ENCODE measurements around the gene ATXN7.

ATXN7 gene

DNA sequence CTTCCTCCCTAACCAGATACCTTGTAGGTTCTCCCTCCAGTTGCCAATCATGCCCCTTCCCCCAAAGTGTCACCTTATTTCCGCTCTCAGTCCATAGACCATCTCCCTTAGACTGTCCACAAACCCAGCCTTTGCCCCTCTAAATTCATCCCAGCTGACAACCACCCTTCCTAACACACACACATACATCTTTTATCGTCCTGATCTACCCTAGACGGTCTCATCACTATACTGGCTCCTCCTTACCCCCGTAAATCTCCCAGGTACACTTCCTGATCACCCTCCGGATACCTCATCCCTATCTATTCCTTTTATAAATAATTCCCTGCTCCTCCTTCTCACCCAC lies 890 bp upstream of the ATXN7 start:
- DNase-seq (ENCODE audit: low read depth in 1 of 2, low spot score in 1 of 2) = no peak

DNA sequence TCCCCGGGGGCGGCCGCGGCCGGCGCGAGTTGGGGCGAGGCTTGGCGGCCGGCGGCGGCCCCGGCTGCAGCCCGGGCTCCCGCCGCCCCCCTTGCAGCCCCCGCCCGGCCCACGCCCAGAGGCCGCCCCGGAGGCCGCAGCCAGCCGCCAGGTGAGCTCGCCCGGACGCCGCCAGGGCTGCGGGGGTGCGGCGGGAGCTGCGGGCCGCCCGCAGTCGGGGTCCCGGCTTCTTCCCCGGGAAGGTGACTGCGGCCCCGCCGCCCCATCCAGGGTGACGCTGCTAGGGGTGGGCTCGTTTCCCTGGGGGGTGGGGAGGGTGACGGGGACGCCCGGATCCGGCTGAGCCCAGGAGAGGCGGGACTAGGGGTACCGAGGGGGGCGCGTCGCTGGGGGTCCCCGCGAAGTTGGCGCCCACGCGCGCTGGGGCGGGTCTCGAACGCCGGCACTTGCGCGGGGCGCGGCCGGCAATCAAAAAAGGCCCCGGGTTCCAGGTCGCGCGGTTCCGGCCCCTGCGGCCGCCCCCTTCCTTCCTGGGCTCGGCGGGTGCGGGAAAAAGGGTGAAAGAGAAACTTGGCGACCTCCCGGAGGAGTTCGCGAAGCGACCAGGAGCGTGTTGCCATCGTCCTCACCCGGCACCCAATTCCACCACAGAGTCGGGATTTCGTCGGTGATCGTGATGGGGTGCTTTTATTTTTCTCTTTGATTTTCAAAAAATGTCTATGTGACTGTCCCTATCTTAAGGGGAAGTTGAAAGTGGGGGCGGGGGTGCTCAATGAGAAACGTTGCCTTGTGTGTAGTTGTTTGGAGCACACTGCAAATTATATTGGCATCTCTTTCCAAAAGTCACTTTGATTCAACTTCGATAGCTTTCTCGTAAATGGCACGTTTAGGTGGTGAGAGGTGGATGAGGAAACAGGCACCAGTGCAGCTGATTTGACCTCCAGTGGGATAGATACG lies 619 bp downstream of the ATXN7 start:
- DNase-seq (ENCODE audit: low read depth in 1 of 2, low spot score in 1 of 2) = peak; percentile 5 to 38

- DNase-seq (ENCODE audit: low read depth in 1 of 2, low spot score in 1 of 2) = no peak
These were observed 1.3 kb downstream of the ATXN7 start for GRCh38 chr3:63864965-63865327.

DNA sequence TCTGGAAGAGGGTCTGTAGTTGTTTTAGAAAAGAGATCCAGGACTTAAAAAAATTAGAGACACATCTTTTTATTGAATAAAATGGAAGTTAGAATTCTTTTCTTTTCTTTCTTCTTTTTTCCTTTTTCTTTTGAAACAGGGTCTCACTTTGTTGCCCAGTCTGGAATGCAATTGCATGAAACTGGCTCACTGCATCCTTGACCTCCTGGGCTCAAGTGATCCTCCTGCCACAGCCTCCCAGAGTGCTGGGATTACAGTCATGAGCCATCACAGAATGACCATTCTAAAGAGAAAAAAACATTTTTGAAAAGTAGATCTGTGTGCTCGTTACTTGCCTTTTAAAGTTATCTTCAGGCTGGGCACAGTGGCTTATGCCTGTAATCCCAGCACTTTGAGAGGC lies 3.6 kb downstream of the ATXN7 start:
- DNase-seq (ENCODE audit: low read depth in 1 of 2, low spot score in 1 of 2) = no peak

- no peak for DNase-seq (ENCODE audit: low read depth in 1 of 2, low spot score in 1 of 2)
These were observed 6.4 kb downstream of the ATXN7 start for GRCh38 chr3:63869940-63870614.

DNA sequence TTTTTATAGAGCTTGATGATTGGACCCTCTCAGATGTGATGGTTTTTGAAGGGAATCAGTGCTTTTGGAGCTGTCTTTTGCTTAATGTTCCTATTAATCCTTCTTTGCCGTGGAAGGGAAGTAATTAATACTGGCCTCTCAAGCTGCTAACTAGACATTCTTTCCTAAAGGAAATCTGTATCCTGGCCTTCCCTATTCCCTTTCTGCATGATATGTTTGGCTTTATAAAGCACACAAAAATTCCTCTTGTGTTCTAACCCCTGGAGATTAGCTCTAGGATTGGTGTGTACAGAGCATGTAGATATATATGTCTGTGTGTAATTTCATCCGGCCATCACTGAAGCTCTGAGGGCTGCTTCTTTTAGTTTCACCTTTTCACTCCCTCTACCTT lies 6.9 kb downstream of the ATXN7 start:
- DNase-seq (ENCODE audit: low read depth in 1 of 2, low spot score in 1 of 2) = no peak

GRCh38 chr3:63872135-63872924 lies 8.7 kb downstream of the ATXN7 start:
- no peak for DNase-seq (ENCODE audit: low read depth in 1 of 2, low spot score in 1 of 2)

GRCh38 chr3:63874769-63875168 lies 11.1 kb downstream of the ATXN7 start:
- DNase-seq (ENCODE audit: low read depth in 1 of 2, low spot score in 1 of 2) = no peak

DNA sequence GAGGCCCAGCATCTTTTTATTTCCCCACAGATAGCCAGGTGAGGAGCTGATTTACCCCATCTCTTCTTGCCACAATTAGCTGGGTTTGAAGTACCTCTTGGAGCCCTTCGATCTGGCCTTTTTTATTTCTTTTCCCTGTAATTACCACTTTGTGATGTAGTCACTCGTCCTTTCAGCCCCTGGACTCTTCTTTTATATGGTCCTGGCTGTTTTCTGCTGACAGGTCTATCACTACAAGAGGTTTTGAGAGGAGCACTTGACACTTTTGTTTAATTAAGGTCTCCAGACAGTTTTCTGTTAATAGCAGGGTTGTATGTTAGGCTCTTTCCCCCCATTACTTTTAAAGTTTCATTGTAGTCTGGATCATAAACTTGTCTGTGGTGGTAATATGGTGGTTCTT lies 11.8 kb downstream of the ATXN7 start:
- no peak for DNase-seq (ENCODE audit: low read depth in 1 of 2, low spot score in 1 of 2)

- no peak for DNase-seq (ENCODE audit: low read depth in 1 of 2, low spot score in 1 of 2)
These were observed 12.6 kb downstream of the ATXN7 start for GRCh38 chr3:63876260-63876659.

- DNase-seq (ENCODE audit: low read depth in 1 of 2, low spot score in 1 of 2) = no peak
These were observed 14.2 kb downstream of the ATXN7 start for GRCh38 chr3:63877737-63878393.

DNA sequence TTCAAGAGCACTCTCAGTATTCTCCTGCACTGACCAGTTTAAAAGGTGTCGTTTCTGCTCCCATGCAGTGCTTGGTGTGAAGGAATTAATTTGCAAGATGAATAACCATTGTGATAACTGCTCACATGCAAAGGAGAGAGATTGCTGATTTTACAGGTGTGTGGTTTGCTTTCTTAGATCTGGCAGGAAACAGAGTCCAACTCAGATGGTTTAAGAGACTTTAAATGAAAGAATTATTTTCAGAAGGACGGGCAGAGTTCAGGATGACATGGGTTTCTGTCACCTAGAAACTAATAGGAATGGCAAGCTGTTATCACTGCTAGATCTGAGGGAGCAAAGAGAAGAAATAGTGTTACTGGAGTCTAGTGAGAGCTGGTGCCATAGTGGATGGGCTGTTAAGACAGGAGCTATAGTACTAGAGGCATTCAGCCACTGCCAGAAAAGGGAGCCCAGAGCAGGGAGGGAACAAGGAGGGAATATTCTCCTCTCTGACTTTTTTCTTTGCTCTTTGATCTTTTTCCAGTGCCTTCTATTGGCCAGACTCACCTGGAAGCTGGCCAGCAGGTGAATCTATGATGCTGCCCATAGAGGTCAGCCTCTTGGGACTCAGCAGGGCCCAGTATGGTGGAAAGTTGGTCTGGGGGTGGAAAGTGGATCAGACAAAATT lies 14.9 kb downstream of the ATXN7 start:
- DNase-seq (ENCODE audit: low read depth in 1 of 2, low spot score in 1 of 2) = no peak

DNA sequence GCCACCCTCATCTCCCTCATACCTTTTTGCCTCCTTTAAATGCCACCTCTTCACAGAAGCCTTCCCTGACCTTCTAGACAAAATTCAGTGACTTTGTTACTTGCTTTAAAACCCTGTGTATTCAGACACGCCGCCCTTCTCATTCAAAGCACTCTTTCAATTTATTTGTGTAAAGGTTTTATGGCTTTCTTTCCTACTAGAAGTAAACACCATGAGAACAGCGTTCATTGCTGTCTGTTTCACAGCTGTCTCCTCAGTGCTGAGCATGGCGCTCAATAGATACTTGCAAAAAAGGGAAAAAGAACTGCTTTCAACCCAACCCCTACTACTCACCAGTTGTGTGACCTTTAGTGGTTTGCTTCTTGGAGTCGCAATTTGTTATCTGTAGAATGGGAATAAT lies 17.0 kb downstream of the ATXN7 start:
- no peak for DNase-seq (ENCODE audit: low read depth in 1 of 2, low spot score in 1 of 2)

- DNase-seq (ENCODE audit: low read depth in 1 of 2, low spot score in 1 of 2) = no peak
These were observed 23.2 kb downstream of the ATXN7 start for GRCh38 chr3:63886858-63887257.

- DNase-seq (ENCODE audit: low read depth in 1 of 2, low spot score in 1 of 2) = no peak
These were observed 27.9 kb downstream of the ATXN7 start for GRCh38 chr3:63891518-63891917.

- DNase-seq (ENCODE audit: low read depth in 1 of 2, low spot score in 1 of 2) = no peak
These were observed 29.2 kb downstream of the ATXN7 start for GRCh38 chr3:63892773-63893352.

GRCh38 chr3:63895422-63896189 lies 31.9 kb downstream of the ATXN7 start:
- DNase-seq (ENCODE audit: low read depth in 1 of 2, low spot score in 1 of 2) = no peak

DNA sequence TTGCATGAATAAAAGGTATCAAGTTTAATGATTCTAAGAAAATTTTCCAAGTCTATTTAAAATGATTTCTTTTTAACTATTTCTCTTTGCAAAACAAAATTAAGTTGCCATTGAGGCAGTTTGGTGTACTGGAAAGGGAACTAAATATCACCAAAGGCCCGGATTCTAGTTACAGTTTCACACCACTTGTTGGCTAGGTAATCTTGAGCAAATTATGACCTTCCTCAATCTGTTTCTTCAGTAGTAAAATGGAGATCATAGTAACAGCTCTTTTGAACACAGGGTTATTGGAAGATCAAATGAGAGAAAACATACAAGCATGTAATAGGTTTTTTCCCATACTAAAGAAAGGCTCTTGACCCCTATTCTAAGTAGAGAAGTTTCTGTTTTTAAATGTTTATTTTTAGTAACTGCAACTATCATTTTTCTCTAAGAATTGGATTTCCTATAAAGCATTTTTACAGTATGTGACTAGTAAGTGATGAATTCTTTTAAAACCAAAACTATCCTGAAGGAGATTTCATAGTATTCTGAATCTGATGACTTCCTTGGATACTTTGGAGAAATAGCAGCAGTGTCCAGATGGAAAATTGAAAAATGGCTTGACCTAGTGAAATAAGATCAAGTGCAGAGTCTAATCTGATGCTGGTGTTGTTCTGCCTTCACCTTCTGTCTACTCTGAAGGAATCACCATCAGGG lies 32.8 kb downstream of the ATXN7 start:
- DNase-seq (ENCODE audit: low read depth in 1 of 2, low spot score in 1 of 2) = no peak

- DNase-seq (ENCODE audit: low read depth in 1 of 2, low spot score in 1 of 2) = no peak
These were observed 36.3 kb downstream of the ATXN7 start for GRCh38 chr3:63900010-63900409.
